GM21723 (cell line): ENCODE measurements around the gene ATP5PB.

ENCODE experiments used
- ATAC-seq: cut with Tn5 transposase; IDR thresholded peaks from one replicate; pipeline ENCODE4 v1.9.1; 2021; ENCODE audit warnings: mild to moderate bottlenecking, moderate library complexity; ENCODE audit not compliant: unreplicated experiment

The ATP5PB gene

DNA sequence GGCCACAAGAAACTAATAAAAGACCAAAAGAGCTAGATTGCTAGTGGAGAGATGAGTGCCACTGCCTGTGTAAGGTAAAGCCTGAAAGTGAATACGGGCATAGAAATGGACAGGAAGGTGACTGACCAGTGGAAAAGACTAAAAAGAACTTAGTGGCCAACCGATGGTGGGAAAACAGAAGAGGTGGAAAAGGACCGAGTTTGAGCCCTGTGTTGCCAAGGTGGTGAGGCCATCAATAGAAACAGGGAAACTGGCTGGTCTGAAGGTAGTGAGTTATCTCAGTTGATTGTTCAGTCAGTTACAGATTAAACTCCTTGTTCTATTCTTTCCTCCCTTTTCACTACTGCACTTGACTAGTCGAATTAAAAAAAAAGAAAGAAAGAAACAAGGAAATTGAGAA lies 2.7 kb upstream of the ATP5PB start:
- ATAC-seq, result no peak

DNA sequence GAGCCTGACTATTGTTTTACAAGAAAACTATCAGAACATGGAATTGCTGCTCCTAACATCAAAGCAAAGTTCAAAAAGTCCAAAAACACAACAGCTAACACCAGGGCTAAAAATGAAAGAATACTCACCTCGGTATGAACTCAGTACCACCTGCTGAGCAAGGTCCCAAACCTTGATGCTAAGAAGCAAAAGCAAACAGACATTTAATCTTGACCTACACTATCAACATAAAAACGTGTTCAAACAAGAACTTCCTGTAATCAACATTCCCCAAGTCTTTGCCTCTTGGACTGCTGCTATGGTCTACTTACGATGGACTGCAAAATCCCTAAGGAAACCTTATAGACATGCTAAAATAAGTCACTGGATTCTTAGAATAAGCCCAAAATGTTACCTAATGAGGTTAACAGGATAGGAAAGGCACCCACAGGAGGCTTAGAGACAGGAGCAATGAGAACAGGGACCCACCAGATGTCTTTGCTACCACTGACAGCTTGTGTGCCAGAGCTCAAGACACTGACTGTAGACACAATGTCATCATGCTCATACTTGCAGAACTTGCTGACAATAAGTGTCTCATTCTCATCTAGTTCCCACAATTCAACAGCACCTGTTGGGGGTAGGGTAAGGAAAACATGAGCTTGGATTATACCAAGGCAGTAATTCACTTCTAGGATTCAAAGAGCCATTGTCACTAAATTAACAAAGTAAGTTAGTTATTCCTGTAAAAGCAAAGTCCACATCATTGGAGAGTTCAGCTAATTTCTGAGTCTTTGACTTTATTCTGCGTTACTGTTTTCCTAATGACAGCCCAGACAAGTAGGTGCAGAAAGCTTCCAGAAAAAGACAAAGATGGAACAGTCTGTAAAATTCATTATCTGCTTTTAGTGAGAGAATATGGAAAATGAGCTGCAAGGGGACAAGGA lies 2.0 kb upstream of the ATP5PB start:
- no peak for ATAC-seq

GRCh38 chr1:111448482-111448917 lies 764 bp upstream of the ATP5PB start:
- ATAC-seq, result peak; percentile 19

DNA sequence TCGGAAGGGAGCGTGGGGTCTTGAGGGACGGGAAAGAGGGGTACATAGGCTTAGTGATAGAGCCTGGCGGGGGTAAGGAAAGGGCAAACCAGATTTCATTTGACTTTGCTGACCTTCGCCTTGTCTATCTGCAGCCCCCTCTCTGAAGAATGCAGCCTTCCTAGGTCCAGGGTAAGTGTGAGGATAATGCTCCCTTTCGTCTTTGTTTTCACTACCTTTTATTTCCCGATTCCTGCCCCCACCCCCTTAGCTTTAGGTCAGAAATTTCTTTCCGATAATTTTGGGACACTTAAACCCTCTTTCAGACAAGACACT lies 396 bp downstream of the ATP5PB start:
- ATAC-seq, result no peak

GRCh38 chr1:111450185-111450584 lies 921 bp downstream of the ATP5PB start:
- ATAC-seq, result no peak

GRCh38 chr1:111452581-111452980 lies 3.3 kb downstream of the ATP5PB start:
- ATAC-seq, result no peak

- ATAC-seq, result no peak
These were observed 4.4 kb downstream of the ATP5PB start for GRCh38 chr1:111453706-111454105.

- ATAC-seq, result peak; percentile 60
These were observed 5.8 kb downstream of the ATP5PB start for GRCh38 chr1:111454859-111455641.

GRCh38 chr1:111455642-111456031 lies 6.4 kb downstream of the ATP5PB start:
- no peak for ATAC-seq

GRCh38 chr1:111461765-111462164 lies 12.5 kb downstream of the ATP5PB start:
- ATAC-seq, result no peak

- ATAC-seq, result no peak
These were observed 13.2 kb downstream of the ATP5PB start for GRCh38 chr1:111462370-111463028.

GRCh38 chr1:111463029-111463683 lies 13.9 kb downstream of the ATP5PB start:
- no peak for ATAC-seq

DNA sequence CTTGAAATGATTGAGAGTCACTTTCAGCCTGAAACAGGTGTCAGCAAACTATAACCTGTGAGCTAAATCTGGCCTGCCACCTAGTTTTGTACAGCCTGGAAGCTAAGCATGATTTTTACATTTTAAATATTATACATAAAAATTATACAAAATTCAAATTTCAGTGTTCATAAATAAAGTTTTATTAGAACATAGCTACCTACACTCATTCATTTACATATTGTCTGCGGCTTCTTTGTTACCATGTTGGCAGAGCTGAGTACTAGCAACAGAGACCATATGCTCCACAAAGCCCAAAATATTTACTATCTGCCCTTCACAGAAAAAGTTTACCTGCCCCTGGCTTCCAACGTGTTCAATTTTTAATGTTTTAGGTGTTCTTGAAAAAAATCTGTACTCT lies 16.5 kb downstream of the ATP5PB start:
- no peak for ATAC-seq

- no peak for ATAC-seq
These were observed 17.2 kb downstream of the ATP5PB start for GRCh38 chr1:111466480-111466879.

GRCh38 chr1:111467865-111468716 lies 18.8 kb downstream of the ATP5PB start:
- no peak for ATAC-seq

DNA sequence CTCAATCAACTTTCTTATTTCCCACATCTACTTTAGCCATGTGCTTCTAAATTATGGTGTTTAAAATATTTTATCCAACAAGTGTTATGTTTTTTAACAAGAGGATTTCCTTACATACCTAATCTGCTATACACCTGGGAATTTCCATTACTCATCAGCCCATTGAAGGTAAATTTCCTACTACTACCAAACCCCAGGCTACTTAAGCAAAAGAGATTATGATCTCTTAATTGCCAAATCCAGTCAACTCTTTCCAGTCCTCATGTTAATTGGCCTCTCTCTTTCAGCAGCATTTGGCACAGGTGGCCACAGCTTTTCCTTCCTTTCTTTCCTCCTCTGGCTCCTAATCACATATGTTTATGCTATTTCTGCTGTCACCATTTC lies 19.4 kb downstream of the ATP5PB start:
- ATAC-seq, result no peak

- ATAC-seq, result no peak
These were observed 20.3 kb downstream of the ATP5PB start for GRCh38 chr1:111469539-111469938.

DNA sequence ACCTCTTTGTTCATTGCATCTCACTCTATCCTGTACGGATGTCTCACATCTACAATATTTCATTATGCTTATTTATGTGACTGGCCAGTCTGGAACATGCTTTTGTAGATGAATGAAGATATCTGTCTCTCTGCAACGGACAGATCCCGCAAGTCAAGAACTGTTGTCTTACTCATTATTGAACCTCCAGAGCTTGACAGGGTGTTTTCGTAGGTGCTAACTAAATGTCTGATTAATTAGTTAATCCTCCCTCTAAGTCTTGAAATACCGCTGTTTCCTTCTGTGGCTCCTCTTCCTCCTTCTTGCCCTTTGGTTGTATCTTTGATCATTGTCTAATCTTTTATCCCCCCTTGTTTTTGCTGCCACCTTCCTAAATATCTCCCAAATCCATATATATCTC lies 21.3 kb downstream of the ATP5PB start:
- no peak for ATAC-seq

- no peak for ATAC-seq
These were observed 21.7 kb downstream of the ATP5PB start for GRCh38 chr1:111471012-111471411.

DNA sequence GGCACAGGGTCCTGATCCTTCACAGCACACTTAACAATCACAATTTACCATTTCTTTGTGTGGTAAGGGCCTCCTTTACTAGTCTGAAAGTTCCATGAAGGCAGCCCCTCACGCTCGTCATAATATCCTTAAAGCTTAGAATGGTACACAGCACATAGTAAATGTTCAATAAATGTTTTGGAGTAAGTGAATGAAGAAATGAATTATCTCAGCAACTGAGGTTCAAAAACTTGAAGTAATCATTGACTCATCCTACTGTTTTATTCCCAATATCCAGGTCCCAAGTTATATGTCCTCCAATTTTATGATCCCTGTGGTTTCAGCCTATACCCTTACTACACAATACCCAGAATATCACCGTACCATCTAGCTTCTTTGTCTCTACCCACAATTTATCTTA lies 22.3 kb downstream of the ATP5PB start:
- no peak for ATAC-seq
